SK-N-MC (cell line): ENCODE results near the gene AVL9.

ENCODE experiments used
- EZH2 ChIP-seq: fragments of 200-600 bp; sonication (generic); IDR thresholded peaks from one replicate; pipeline ENCODE4 v1.6.1; 2017; ENCODE audit warnings: antibody characterized with exemption
- FOXP2 ChIP-seq: optimal IDR thresholded peaks from 2 replicates; pipeline ENCODE3; 2011; ENCODE audit warnings: mild to moderate bottlenecking, moderate library complexity; ENCODE audit not compliant: insufficient read depth; ENCODE audit errors: extremely low read length, control extremely low read depth
- POLR2AphosphoS5 ChIP-seq: IDR thresholded peaks from 2 replicates; pipeline ENCODE4 v1.6.1; 2012; ENCODE audit warnings: mild to moderate bottlenecking, low read depth, low read length, borderline replicate concordance

GRCh38 chr7:32459788-32460187 lies 35.5 kb upstream of the AVL9 start:
- TF ChIP-seq POLR2AphosphoS5, result no peak
- TF ChIP-seq EZH2, result no peak
- no peak for TF ChIP-seq FOXP2
